Measurements from ENCODE around the gene PDE8B.

PDE8B gene

GRCh38 chr5:77418162-77418561 is 207.7 kb downstream of the PDE8B start:
- H4K20me1 ChIP-seq = no peaks in the 10 kb centered on the region
- no peak for TF ChIP-seq Cebpa-rat (IDR thresholded peaks at IDR 0.05)
- no peaks in the 10 kb centered on the region for H3K27me3 ChIP-seq
- H3K27ac ChIP-seq = no peak overlapping the region
- no peak overlapping the region for H3K4me2 ChIP-seq
- H3K36me3 ChIP-seq = no peaks in the 10 kb centered on the region
- no peaks in the 10 kb centered on the region for H3K4me1 ChIP-seq
- H3K4me3 ChIP-seq = no peak overlapping the region
- 0 out of 2 replicates have a peak, but pooled peaks cover 4% of the 10 kb centered on the region for H3K9me3 ChIP-seq
- no peak overlapping the region for H3K9ac ChIP-seq

GRCh38 chr5:77418601-77419581 is 208.4 kb downstream of the PDE8B start:
- Histone ChIP-seq H3K4me1 (no peaks in the 10 kb centered on the region), H3K27me3 (no peaks in the 10 kb centered on the region), H3K9me3 (0 out of 2 replicates have a peak, but pooled peaks cover 6% of the 10 kb centered on the region), H4K20me1 (no peaks in the 10 kb centered on the region), H3K36me3 (peaks cover 1% of the 10 kb centered on the region; the same call in 1 of the 2 replicates), H3K4me3 (no peak overlapping the region), H3K4me2 (no peak overlapping the region), H3K9ac (no peak overlapping the region), H3K27ac (no peak overlapping the region)
- no peak for TF ChIP-seq Cebpa-rat (IDR thresholded peaks at IDR 0.05)

DNA sequence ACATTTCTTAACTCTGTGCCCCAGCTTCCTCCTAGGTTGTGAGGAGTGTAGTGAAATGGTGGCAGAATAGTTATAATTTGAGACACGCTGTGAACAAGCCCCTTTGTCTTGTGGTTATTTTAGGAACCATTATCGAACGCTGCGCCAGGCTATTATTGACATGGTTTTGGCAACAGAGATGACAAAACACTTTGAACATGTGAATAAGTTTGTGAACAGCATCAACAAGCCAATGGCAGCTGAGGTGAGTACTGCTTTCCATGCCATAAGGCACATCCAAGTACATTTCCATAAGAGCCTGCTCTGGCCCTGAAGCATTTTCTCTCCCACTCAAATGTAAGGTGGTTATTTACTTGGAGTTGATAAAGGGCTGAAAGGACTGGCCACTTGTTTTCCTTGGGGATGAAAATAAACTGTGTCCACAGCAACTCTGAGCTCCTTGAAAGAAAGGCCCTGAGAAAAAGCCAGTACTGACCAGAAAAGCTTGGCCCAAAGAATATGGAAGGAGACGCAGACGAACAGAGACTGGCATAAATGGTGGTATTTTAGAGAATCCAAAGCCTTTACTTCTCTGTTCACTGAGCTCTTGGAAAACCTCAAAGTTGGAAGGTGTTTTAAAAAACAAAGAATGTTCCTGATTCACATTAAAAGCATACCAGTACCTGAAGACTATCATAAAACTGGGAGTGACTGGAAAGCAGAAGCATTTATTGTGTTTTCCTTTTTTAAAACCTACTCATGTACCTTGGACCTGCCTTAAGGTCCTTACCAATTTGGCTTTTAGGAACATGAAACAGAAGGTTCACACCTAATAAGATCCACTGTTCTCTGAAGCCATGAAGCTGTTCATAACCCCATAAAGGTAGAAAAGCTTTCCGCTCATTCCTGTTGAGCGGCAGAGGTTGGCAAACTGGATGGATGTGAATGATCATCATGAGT is 209.4 kb downstream of the PDE8B start:
- Histone ChIP-seq H4K20me1 (no peaks in the 10 kb centered on the region), H3K9ac (no peak overlapping the region), H3K4me2 (no peak overlapping the region), H3K9me3 (0 out of 2 replicates have a peak, but pooled peaks cover 6% of the 10 kb centered on the region), H3K27me3 (no peaks in the 10 kb centered on the region), H3K4me1 (no peaks in the 10 kb centered on the region), H3K4me3 (no peak overlapping the region), H3K36me3 (peaks cover 9% of the 10 kb centered on the region), H3K27ac (no peak overlapping the region)
- no peak for TF ChIP-seq Cebpa-rat (IDR thresholded peaks at IDR 0.05)

DNA sequence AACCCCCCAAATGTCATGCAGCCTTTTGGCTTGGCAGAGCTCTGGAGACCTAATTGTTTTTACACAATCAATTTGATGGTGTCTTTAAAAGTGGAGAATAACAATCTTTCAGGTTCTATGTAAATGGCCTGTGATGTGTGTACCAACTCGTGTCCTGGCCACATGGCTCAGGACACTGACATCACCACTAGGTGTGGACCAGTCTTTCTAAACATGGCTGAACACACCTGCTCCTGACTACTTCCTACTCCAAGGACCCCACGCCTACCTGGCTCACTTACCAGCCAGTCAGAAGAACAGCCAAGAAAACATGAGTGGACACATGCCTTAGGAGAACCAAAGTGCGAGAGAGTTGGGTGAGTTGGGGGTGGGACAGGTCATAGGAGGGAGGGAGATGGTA is 210.5 kb downstream of the PDE8B start:
- H4K20me1 ChIP-seq = no peaks in the 10 kb centered on the region
- peaks cover 13% of the 10 kb centered on the region for H3K36me3 ChIP-seq
- H3K27ac ChIP-seq = no peak overlapping the region
- H3K4me3 ChIP-seq = no peak overlapping the region
- H3K27me3 ChIP-seq = no peaks in the 10 kb centered on the region
- TF ChIP-seq Cebpa-rat (IDR thresholded peaks at IDR 0.05) = no peak
- H3K9ac ChIP-seq = no peak overlapping the region
- no peak overlapping the region for H3K4me2 ChIP-seq
- 0 out of 2 replicates have a peak, but pooled peaks cover 6% of the 10 kb centered on the region for H3K9me3 ChIP-seq
- H3K4me1 ChIP-seq = no peaks in the 10 kb centered on the region

- no peaks in the 10 kb centered on the region for H3K27me3 ChIP-seq
- 0 out of 2 replicates have a peak, but pooled peaks cover 6% of the 10 kb centered on the region for H3K9me3 ChIP-seq
- no peaks in the 10 kb centered on the region for H4K20me1 ChIP-seq
- no peak for TF ChIP-seq Cebpa-rat (IDR thresholded peaks at IDR 0.05)
- H3K36me3 ChIP-seq = peaks cover 19% of the 10 kb centered on the region
- no peaks in the 10 kb centered on the region for H3K4me1 ChIP-seq
- H3K4me3 ChIP-seq = no peak overlapping the region
- H3K27ac ChIP-seq = no peak overlapping the region
- H3K9ac ChIP-seq = no peak overlapping the region
- H3K4me2 ChIP-seq = no peak overlapping the region
Observed at GRCh38 chr5:77423022-77423750, 212.7 kb downstream of the PDE8B start.

DNA sequence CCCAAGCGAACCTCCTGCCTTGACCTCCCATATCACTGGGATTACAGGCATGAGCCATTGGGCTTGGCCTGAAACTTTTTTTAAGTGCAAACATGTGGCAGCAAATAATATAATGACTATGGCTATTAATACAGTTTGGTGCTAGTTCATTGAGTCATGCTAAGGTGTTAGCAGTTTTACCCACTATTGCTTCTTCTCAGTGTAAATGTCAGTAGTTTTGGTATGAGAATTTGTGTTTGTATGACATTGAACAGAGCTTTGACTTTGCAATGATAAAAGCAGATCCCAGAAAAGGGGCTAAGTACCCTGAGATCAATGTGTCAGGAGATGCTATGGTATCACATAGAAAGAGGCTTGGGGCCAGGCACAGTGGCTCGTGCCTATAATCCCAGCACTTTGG is 214.4 kb downstream of the PDE8B start:
- Histone ChIP-seq H3K4me3 (no peak overlapping the region), H3K9me3 (0 out of 2 replicates have a peak, but pooled peaks cover 6% of the 10 kb centered on the region), H4K20me1 (no peaks in the 10 kb centered on the region), H3K9ac (no peak overlapping the region), H3K27me3 (no peaks in the 10 kb centered on the region), H3K4me2 (no peak overlapping the region), H3K27ac (no peak overlapping the region), H3K36me3 (peaks cover 19% of the 10 kb centered on the region), H3K4me1 (no peaks in the 10 kb centered on the region)
- no peak for TF ChIP-seq Cebpa-rat (IDR thresholded peaks at IDR 0.05)

DNA sequence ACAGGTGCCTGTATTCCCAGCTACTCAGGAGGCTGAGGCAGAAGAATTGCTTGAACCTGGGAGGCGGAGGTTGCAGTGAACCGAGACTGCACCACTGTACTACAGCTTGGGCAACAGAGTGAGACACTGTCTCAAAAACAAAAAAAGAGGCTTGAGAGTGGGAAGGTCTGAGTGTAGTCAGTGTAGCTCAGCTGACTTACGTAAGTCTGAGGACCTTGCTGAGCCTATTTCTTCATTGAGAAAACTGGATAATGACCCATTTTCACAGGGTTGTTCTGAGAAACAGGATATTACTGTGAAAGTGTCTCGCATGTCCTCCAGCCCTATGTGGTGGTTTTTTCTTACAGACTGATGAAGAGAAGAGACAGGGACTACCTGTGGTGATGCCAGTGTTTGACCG is 214.9 kb downstream of the PDE8B start:
- Histone ChIP-seq H3K27ac (no peak overlapping the region), H4K20me1 (no peaks in the 10 kb centered on the region)

DNA sequence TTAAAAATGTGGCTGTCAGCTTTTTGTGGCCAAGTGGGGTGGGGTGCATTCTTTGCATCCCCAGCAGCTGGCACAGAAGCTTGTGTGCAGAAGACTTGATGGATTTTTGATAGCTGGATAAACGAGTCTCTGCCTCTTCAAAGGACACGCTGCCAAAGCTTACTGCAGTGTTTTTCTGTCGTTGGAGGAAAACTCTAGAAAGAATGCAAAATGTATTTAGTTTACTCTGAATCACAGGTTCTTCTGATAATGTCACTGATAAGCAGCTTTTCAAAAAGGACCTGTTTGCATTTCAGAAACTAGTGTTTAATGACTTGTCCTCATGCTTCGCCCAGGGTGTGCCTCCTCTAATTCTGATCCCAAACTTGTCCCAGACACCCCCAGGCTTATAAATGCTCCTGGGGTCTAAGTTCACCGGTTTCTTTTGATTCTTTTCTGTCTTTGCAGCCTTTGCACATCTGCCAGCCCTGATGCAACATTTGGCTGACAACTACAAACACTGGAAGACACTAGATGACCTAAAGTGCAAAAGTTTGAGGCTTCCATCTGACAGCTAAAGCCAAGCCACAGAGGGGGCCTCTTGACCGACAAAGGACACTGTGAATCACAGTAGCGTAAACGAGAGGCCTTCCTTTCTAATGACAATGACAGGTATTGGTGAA is 215.6 kb downstream of the PDE8B start:
- H3K4me2 ChIP-seq = no peak overlapping the region
- H3K9me3 ChIP-seq = 0 out of 2 replicates have a peak, but pooled peaks cover 6% of the 10 kb centered on the region
- H3K27ac ChIP-seq = no peak overlapping the region
- H3K4me1 ChIP-seq = no peaks in the 10 kb centered on the region
- H3K36me3 ChIP-seq = peaks cover 27% of the 10 kb centered on the region
- H3K4me3 ChIP-seq = no peak overlapping the region
- H3K27me3 ChIP-seq = no peaks in the 10 kb centered on the region
- H3K9ac ChIP-seq = no peak overlapping the region
- no peaks in the 10 kb centered on the region for H4K20me1 ChIP-seq
- TF ChIP-seq Cebpa-rat (IDR thresholded peaks at IDR 0.05) = no peak

More for the DNA sequence above, 214.9 kb downstream of the PDE8B start:
- H3K4me2 ChIP-seq = no peak overlapping the region
- H3K27me3 ChIP-seq = no peaks in the 10 kb centered on the region
- TF ChIP-seq Cebpa-rat (IDR thresholded peaks at IDR 0.05) = no peak
- H3K4me3 ChIP-seq = no peak overlapping the region
- H3K4me1 ChIP-seq = no peaks in the 10 kb centered on the region
- H3K9ac ChIP-seq = no peak overlapping the region
- peaks cover 20% of the 10 kb centered on the region for H3K36me3 ChIP-seq
- 0 out of 2 replicates have a peak, but pooled peaks cover 6% of the 10 kb centered on the region for H3K9me3 ChIP-seq
